GM12873 (cell line): ENCODE measurements around the gene ZNF12.

Experiments
- TF ChIP-seq, protein P1 (sequence below): IDR thresholded peaks from 2 replicates; pipeline ENCODE4 v1.5.1; 2012; ENCODE audit warnings: low read depth, mild to moderate bottlenecking, moderate library complexity, low read length, control low read depth; ENCODE audit not compliant: insufficient read depth; ENCODE audit errors: missing control alignments

The ZNF12 gene

DNA sequence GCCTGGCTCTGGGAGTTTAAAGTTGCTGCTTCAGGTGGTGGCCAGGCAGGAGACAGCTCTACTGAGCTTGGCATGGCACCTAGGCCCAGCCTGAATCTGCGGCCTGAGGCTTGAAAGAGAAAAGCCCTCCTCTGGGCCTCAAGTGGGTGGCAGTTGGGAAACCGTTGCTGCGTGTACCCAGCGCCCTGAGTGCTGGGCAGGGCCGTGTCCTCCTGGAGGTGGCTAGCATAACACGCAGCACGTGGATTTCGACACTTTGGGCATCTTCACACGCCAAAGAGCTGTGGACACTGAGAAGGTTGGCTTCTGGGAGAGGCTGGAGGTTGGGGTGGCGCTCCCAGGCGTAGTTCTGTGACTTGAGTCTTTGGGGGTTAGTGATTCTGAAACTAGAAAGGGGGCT, 67.1 kb downstream of the ZNF12 start:
- TF ChIP-seq, protein P1, sequence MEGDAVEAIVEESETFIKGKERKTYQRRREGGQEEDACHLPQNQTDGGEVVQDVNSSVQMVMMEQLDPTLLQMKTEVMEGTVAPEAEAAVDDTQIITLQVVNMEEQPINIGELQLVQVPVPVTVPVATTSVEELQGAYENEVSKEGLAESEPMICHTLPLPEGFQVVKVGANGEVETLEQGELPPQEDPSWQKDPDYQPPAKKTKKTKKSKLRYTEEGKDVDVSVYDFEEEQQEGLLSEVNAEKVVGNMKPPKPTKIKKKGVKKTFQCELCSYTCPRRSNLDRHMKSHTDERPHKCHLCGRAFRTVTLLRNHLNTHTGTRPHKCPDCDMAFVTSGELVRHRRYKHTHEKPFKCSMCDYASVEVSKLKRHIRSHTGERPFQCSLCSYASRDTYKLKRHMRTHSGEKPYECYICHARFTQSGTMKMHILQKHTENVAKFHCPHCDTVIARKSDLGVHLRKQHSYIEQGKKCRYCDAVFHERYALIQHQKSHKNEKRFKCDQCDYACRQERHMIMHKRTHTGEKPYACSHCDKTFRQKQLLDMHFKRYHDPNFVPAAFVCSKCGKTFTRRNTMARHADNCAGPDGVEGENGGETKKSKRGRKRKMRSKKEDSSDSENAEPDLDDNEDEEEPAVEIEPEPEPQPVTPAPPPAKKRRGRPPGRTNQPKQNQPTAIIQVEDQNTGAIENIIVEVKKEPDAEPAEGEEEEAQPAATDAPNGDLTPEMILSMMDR = no peak

DNA sequence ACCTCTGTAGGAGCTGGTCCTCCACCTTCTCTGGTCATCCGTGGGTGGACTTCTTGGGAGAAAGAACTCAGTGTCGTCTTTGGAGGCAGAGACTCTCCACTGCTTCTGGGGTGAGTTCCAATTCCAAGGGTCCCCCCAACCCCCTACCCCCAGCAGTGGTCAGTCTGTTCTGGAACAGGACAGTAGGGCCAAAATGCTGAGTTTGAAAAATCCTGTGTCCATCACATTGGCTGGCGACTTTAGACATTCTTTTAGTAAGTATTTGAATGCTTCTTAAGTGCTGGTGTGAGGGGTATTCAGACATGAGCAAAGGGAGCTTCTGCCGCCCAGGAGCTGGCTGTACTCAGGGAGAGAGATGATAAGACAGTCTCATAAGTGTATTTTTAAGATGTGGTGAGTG, 67.7 kb downstream of the ZNF12 start:
- TF ChIP-seq, protein P1 = no peak
